Omental fat pad (tissue), 4 donors: ENCODE data around the gene MAST4. TPM values are rescaled to one million over a fixed set of nuclear protein-coding genes. Genes with fewer than 3 reads are reported as not detected.
A peak's percentile ranks its signal among the peaks of the same experiment; 100 is the strongest.

ENCODE experiments used
- ATAC-seq: fragments of 150-250 bp; one replicate; pipeline ENCODE4 v1.9.1; 2016; ENCODE audit warnings: mild to moderate bottlenecking, moderate library complexity; ENCODE audit not compliant: low FRiP score
- DNase-seq: peaks from one replicate; pipeline ENCODE4 v3.0.0-alpha.2; 2019; ENCODE audit warnings: low spot score
- total RNA-seq, 4 donors: library from RNA; depleted of rRNA; stranded (reverse); fragments of >200 nt; gene quantifications; one replicate each; pipeline ENCODE4 v1.1.0, GENCODE V29; 2016
- TF ChIP-seq, protein P1 (sequence below), 3 donors: fragments of 450-650 bp; IDR thresholded peaks; one replicate each; pipeline ENCODE4 v1.5.1; 2016 to 2017; ENCODE audit warnings: antibody characterized with exemption in 3 of 3, mild to moderate bottlenecking in 3 of 3, moderate library complexity in 2 of 3

The MAST4 gene
- total RNA-seq, 4 donors from 2014 or later: 52.2 to 76.8 (median 57.3) TPM

DNA sequence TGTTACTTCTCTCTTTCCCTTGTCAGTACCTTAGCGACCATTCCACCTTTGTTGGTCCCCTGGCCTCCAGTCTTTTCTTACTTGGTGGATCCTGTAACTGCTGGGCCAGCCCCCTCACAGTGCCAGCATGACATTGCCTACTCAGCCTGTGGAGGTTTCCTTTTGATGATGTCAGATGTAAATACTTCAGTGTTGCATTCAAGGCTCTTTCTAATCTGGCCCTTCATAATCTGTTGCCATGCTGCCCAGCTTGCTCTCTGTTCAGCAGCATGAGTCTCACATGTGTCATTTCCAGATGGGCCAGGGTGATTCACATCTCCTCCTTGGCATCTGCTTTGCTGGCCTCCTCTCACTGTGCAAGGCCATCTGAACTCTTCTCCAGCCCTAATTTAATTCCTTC is 57.1 kb downstream of the MAST4 start:
- no peak for DNase-seq
- peak; percentile 65 for ATAC-seq
- TF ChIP-seq, protein P1, sequence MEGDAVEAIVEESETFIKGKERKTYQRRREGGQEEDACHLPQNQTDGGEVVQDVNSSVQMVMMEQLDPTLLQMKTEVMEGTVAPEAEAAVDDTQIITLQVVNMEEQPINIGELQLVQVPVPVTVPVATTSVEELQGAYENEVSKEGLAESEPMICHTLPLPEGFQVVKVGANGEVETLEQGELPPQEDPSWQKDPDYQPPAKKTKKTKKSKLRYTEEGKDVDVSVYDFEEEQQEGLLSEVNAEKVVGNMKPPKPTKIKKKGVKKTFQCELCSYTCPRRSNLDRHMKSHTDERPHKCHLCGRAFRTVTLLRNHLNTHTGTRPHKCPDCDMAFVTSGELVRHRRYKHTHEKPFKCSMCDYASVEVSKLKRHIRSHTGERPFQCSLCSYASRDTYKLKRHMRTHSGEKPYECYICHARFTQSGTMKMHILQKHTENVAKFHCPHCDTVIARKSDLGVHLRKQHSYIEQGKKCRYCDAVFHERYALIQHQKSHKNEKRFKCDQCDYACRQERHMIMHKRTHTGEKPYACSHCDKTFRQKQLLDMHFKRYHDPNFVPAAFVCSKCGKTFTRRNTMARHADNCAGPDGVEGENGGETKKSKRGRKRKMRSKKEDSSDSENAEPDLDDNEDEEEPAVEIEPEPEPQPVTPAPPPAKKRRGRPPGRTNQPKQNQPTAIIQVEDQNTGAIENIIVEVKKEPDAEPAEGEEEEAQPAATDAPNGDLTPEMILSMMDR (IDR thresholded peaks at IDR 0.05): no peak

DNA sequence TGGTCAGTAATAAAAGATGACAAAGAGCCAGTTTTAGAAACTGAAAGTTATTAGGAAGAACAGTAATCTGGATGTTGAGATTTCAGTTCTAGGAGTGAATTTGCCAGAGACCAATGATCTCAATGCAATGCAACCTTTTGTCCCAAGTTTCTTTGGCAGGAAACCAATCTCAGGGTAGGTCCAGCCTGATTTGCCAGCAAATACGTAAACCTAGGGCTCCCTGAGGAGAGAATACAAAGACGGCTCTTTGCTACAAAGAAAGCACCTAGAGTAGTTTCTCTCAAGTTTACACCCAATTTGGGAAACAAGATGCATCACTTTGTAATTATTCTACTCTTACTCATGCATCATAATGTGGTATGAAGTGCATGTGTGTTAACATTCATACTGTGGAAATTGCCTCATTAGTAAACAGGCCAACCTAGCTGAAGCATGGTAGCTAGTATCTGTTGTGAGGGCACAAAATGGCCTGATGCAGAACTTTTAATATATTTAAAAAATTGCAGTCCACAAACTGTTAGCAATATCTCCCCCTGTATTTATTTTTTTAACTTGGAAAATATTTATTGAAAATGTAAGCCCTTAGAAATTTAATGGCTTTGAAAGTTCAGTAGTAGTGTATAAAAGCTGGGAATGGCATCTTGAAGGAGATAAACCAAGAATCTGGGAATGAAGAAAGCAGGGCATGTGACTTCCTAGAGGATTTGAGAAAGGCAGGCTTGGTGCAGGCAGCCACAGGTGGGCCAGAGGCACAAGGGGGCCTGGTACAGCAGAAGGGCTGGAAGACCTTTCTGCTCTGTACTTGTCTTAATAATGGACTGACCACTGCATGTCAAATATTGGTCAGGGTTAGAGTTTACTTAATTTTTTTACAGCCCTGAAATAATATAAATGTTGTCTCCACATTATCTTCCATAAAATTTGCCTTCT is 59.5 kb downstream of the MAST4 start:
- ATAC-seq (peak; percentile 60), DNase-seq (no peak)
- TF ChIP-seq, protein P1 (IDR thresholded peaks at IDR 0.05): no peak

DNA sequence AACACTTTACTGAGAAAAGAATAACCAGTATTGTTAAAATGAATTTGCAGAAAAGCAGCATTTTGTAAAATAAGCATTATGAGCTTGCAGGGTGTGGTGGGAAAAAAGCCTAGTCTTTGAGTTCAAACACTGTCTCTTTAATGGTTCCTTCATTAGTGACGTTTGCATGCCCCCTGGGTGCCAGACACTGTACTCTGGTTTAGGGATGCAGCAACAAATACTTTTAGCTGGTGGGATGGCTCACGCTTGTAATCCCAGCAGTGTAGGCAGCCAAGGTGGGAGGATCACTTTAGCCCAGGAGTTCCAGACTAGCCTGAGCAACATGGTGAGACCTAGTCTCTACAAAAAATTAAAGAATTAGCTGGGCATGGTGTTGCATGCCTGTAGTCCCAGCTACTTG is 62.3 kb downstream of the MAST4 start:
- ATAC-seq (no peak), DNase-seq (no peak)
- TF ChIP-seq, protein P1 (IDR thresholded peaks at IDR 0.05): no peak

DNA sequence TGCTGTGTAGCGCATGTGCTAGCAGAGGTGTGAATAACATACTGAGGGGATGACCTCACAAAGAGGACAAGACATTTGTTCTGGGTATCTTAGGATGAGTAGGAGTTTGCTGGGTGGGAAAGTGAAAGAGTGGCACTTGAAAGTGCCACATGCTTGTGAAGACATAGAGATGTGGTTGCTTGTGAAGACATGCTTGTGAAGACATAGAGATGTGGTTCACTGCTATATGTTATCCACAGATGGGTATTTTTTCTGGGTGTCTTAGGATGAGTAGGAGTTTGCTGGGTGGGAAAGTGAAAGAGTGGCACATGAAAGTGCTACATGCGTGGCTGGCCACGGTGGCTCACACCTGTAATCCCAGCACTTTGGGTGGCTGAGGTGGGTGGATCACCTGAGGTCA is 63.6 kb downstream of the MAST4 start:
- DNase-seq (no peak), ATAC-seq (no peak)
- TF ChIP-seq, protein P1 (IDR thresholded peaks at IDR 0.05): no peak

DNA sequence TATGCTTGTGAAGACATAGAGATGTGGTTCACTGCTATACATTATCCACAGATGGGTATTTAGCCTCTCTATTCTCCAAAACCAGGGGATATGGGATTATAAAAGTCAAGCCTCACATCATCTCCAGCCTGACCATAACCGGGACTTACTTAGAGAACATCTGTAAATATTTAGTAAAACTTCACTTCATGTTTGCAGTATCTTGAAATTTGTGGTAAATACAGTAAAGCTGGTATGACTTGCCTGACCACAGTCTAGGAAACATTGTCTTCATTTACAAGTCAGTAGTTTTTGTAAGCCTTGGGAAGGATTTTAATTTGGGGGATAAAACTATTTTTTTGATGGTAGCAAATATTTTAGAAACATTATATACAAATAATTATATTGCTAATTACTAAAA is 64.2 kb downstream of the MAST4 start:
- TF ChIP-seq, protein P1 (IDR thresholded peaks at IDR 0.05): no peak
- DNase-seq: no peak
- no peak for ATAC-seq

DNA sequence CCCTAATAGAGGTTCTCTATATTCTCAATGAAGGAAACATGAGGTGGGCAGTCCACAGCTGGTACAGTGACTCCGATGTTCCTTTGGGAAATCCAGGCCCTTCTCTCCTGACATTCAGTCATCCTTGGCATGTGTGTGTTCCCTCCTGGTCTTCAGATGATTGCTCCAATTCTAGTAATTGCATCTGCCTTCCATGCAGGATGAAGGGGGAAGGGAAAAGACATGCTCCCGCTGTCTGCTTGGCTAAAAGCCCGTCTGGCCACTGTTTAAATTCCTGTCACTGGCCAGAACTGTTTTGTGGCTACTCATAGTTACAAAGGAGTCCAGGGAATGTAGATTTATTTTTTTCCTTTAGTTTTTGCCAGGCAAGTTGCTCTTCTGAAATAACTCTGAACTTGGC is 65.0 kb downstream of the MAST4 start:
- DNase-seq (no peak), ATAC-seq (no peak)
- TF ChIP-seq, protein P1 (IDR thresholded peaks at IDR 0.05): no peak

DNA sequence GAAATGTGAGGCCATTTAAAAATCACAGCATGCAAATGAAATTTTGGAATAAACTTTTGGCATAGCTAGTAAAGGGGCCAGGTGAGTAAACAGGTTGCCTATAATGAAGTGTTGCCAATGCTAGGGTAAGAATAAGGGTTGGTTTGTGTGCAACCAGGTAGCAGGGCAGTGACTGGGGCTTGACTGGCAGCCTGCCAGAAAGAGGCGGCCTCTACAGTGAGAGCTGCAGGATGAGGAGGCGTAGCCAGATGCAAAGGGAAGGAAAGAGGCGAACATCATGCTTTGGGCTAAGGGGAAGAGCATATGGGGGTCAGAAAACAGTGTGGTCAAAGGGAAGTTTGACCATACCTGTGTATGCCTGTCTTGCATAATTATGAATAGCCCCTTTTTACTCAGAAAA is 70.6 kb downstream of the MAST4 start:
- TF ChIP-seq, protein P1 (IDR thresholded peaks at IDR 0.05): no peak
- ATAC-seq (no peak), DNase-seq (no peak)
